Neural progenitor cell (in vitro differentiated cells): ENCODE data around the gene MRPL19. TPM values are rescaled to one million over a fixed set of nuclear protein-coding genes. Genes with fewer than 3 reads are reported as not detected.
A peak's percentile ranks its signal among the peaks of the same experiment; 100 is the strongest.

Source experiments
- DNase-seq: peaks from one replicate; pipeline ENCODE4 v3.0.0-alpha.2; 2016; ENCODE audit warnings: low spot score
- H2AFZ ChIP-seq: fragments of 200-600 bp; sonication (generic); replicated peaks from 2 replicates; pipeline ENCODE4 v1.6.1; 2016; ENCODE audit warnings: antibody characterized with exemption
- H3F3A ChIP-seq: fragments of 200-600 bp; sonication (generic); 2 replicates; pipeline ENCODE4 v1.6.1; 2016; ENCODE audit warnings: antibody characterized with exemption, low read depth
- H3K27ac ChIP-seq: fragments of 200-600 bp; sonication (generic); 2 replicates; pipeline ENCODE4 v1.5.1; 2016; ENCODE audit warnings: mild to moderate bottlenecking
- H3K27me3 ChIP-seq: fragments of 200-600 bp; sonication (generic); 2 replicates; pipeline ENCODE4 v1.6.1; 2016; ENCODE audit warnings: mild to moderate bottlenecking, moderate library complexity
- H3K36me3 ChIP-seq: fragments of 200-600 bp; sonication (generic); 2 replicates; pipeline ENCODE4 v1.5.1; 2016
- H3K4me1 ChIP-seq: fragments of 200-600 bp; sonication (generic); 2 replicates; pipeline ENCODE4 v1.6.1; 2016; ENCODE audit warnings: mixed run types
- H3K4me2 ChIP-seq: fragments of 200-600 bp; sonication (generic); 2 replicates; pipeline ENCODE4 v1.6.1; 2016
- H3K4me3 ChIP-seq: fragments of 200-600 bp; sonication (generic); 2 replicates; pipeline ENCODE4 v1.5.1; 2016
- H3K79me2 ChIP-seq: fragments of 200-600 bp; sonication (generic); 2 replicates; pipeline ENCODE4 v1.6.1; 2016; ENCODE audit warnings: low read depth
- H3K9ac ChIP-seq: fragments of 200-600 bp; sonication (generic); 2 replicates; pipeline ENCODE4 v1.6.1; 2016
- H3K9me3 ChIP-seq: fragments of 200-600 bp; sonication (generic); 2 replicates; pipeline ENCODE4 v1.5.1; 2016; ENCODE audit warnings: low read depth
- H4K20me1 ChIP-seq: fragments of 200-600 bp; sonication (generic); 2 replicates; pipeline ENCODE4 v1.6.1; 2016; ENCODE audit warnings: low read depth
- H3K27ac Mint-ChIP-seq: 3 replicates; pipeline ENCODE4 v1.8.0; 2021; ENCODE audit warnings: mixed read lengths
- H3K27me3 Mint-ChIP-seq: 2 replicates; pipeline ENCODE4 v1.8.0; 2022; ENCODE audit warnings: low read depth, mild to moderate bottlenecking, inconsistent platforms, moderate library complexity, mixed read lengths; ENCODE audit not compliant: insufficient read depth
- H3K36me3 Mint-ChIP-seq: 3 replicates; pipeline ENCODE4 v1.8.0; 2021; ENCODE audit warnings: mixed read lengths
- H3K4me1 Mint-ChIP-seq: 3 replicates; pipeline ENCODE4 v1.8.0; 2021; ENCODE audit warnings: mixed read lengths
- H3K4me3 Mint-ChIP-seq: 3 replicates; pipeline ENCODE4 v1.8.0; 2021; ENCODE audit warnings: mild to moderate bottlenecking, moderate library complexity, mixed read lengths
- H3K9me3 Mint-ChIP-seq: 3 replicates; pipeline ENCODE4 v1.8.0; 2020; ENCODE audit warnings: mixed read lengths
- EZH2 ChIP-seq: fragments of 200-600 bp; sonication (generic); IDR thresholded peaks from 2 replicates; pipeline ENCODE4 v1.6.1; 2017; ENCODE audit warnings: antibody characterized with exemption, mild to moderate bottlenecking, moderate library complexity
- EZH2phosphoT487 ChIP-seq: fragments of 200-600 bp; sonication (generic); IDR thresholded peaks from 2 replicates; pipeline ENCODE4 v1.6.1; 2017; ENCODE audit warnings: antibody characterized with exemption
- total RNA-seq: library from RNA; depleted of rRNA; stranded (reverse); fragments of >200 nt; gene quantifications from 2 replicates; pipeline ENCODE4 v1.2.3, GENCODE V29; 2015; ENCODE audit warnings: low replicate concordance
- TF ChIP-seq, protein P1 (sequence below): fragments of 200-600 bp; sonication (generic); IDR thresholded peaks from 2 replicates; pipeline ENCODE4 v1.5.1; 2017; ENCODE audit warnings: antibody characterized with exemption, mild to moderate bottlenecking

MRPL19 gene
- total RNA-seq, 1 donor from 2014 or later: 80.4 TPM

GRCh38 chr2:75603477-75603876 is 43.1 kb upstream of the MRPL19 start:
- H3K9me3 Mint-ChIP-seq: peaks cover 9% of the 10 kb centered on the region
- H3K79me2 ChIP-seq: no peaks in the 10 kb centered on the region
- no peaks in the 10 kb centered on the region for H3K36me3 ChIP-seq
- no peaks in the 10 kb centered on the region for H3K9me3 ChIP-seq
- H3K27ac Mint-ChIP-seq: no peak overlapping the region
- peaks cover 5% of the 10 kb centered on the region for H3F3A ChIP-seq
- peaks cover 2% of the 10 kb centered on the region for H3K36me3 Mint-ChIP-seq
- no peak overlapping the region for H3K4me2 ChIP-seq
- peaks cover 7% of the 10 kb centered on the region for H3K4me1 ChIP-seq
- no peak overlapping the region for H3K27ac ChIP-seq
- H2AFZ ChIP-seq: no peak overlapping the region
- H3K4me3 ChIP-seq: no peak overlapping the region
- no peaks in the 10 kb centered on the region for H4K20me1 ChIP-seq
- H3K27me3 ChIP-seq: no peaks in the 10 kb centered on the region
- TF ChIP-seq, protein P1, sequence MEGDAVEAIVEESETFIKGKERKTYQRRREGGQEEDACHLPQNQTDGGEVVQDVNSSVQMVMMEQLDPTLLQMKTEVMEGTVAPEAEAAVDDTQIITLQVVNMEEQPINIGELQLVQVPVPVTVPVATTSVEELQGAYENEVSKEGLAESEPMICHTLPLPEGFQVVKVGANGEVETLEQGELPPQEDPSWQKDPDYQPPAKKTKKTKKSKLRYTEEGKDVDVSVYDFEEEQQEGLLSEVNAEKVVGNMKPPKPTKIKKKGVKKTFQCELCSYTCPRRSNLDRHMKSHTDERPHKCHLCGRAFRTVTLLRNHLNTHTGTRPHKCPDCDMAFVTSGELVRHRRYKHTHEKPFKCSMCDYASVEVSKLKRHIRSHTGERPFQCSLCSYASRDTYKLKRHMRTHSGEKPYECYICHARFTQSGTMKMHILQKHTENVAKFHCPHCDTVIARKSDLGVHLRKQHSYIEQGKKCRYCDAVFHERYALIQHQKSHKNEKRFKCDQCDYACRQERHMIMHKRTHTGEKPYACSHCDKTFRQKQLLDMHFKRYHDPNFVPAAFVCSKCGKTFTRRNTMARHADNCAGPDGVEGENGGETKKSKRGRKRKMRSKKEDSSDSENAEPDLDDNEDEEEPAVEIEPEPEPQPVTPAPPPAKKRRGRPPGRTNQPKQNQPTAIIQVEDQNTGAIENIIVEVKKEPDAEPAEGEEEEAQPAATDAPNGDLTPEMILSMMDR: no peak
- TF ChIP-seq EZH2 (no peak), EZH2phosphoT487 (no peak)
- H3K4me1 Mint-ChIP-seq: peaks cover 47% of the 10 kb centered on the region
- no peak for DNase-seq
- peaks cover 19% of the 10 kb centered on the region for H3K27me3 Mint-ChIP-seq
- no peak overlapping the region for H3K4me3 Mint-ChIP-seq
- H3K9ac ChIP-seq: no peak overlapping the region

- Mint-ChIP-seq H3K36me3 (peaks cover 2% of the 10 kb centered on the region), H3K9me3 (peaks cover 6% of the 10 kb centered on the region), H3K27ac (no peak overlapping the region), H3K4me3 (no peak overlapping the region), H3K4me1 (peaks cover 54% of the 10 kb centered on the region), H3K27me3 (peaks cover 16% of the 10 kb centered on the region)
- no peaks in the 10 kb centered on the region for H3K79me2 ChIP-seq
- H4K20me1 ChIP-seq: no peaks in the 10 kb centered on the region
- no peak overlapping the region for H2AFZ ChIP-seq
- no peak overlapping the region for H3K9ac ChIP-seq
- peaks cover 12% of the 10 kb centered on the region for H3K4me1 ChIP-seq
- H3K9me3 ChIP-seq: no peaks in the 10 kb centered on the region
- H3K36me3 ChIP-seq: no peaks in the 10 kb centered on the region
- no peak overlapping the region for H3K27ac ChIP-seq
- no peak for DNase-seq
- no peak for TF ChIP-seq EZH2
- TF ChIP-seq, protein P1: no peak
- no peak for TF ChIP-seq EZH2phosphoT487
- peaks cover 8% of the 10 kb centered on the region for H3F3A ChIP-seq
- H3K27me3 ChIP-seq: peaks cover under 1% of the 10 kb centered on the region
- no peak overlapping the region for H3K4me2 ChIP-seq
- no peak overlapping the region for H3K4me3 ChIP-seq
Measured at GRCh38 chr2:75604484-75604883, 42.1 kb upstream of the MRPL19 start.

DNA sequence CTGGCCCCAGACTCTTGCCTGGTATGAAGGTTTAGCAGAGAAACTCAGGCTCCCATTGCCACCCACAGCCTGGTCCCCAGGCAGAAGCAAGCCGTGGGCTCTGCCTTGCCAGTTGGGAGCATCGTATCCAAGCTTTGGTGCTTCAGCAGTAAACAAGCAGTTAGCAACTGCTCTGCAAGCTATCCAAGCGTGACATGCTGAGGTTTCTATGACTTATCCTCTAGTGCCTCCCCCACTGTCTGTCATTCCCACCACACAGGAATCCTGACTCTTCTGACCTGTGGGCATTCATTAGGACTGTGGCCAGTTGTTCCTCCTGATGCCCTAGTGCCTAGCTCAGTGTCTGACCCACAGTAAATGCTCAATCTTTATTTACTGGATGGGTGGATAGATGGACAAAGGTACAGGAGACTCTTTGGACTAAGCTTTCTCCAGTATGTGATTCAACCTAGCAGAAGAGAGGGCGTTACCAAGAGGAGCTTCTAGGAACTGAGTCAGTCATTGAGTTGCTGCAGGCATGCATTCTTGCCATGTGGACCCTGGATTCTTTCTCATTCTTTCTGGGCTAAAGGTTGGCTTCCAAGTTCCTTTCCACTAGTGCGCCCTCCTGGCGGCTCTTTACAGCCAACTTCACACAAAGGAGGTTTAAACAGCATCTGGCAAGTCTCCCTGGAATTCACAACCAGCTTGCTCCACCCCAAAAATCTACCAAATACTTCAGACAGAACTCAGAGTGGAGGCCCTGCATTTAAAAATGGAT is 40.6 kb upstream of the MRPL19 start:
- peaks cover 14% of the 10 kb centered on the region for H3K27me3 Mint-ChIP-seq
- H3K4me1 Mint-ChIP-seq: peaks cover 55% of the 10 kb centered on the region
- Histone ChIP-seq H3K27me3 (peaks cover 5% of the 10 kb centered on the region), H3K9ac (no peak overlapping the region), H3K9me3 (no peaks in the 10 kb centered on the region), H3K36me3 (no peaks in the 10 kb centered on the region), H4K20me1 (no peaks in the 10 kb centered on the region), H3K27ac (no peak overlapping the region), H3K4me2 (no peak overlapping the region), H3F3A (peaks cover 8% of the 10 kb centered on the region), H3K79me2 (no peaks in the 10 kb centered on the region), H2AFZ (no peak overlapping the region), H3K4me3 (no peak overlapping the region), H3K4me1 (peaks cover 12% of the 10 kb centered on the region)
- TF ChIP-seq EZH2: no peak
- TF ChIP-seq, protein P1: no peak
- TF ChIP-seq EZH2phosphoT487: no peak
- peaks cover 8% of the 10 kb centered on the region for H3K9me3 Mint-ChIP-seq
- H3K36me3 Mint-ChIP-seq: no peaks in the 10 kb centered on the region
- H3K27ac Mint-ChIP-seq: peak overlapping the region; percentile 67
- peak; percentile 47 for DNase-seq
- no peak overlapping the region for H3K4me3 Mint-ChIP-seq
